H1 (cell line): Measurements from ENCODE around the gene UBE2I. TPM values are rescaled to one million over a fixed set of nuclear protein-coding genes. Genes with fewer than 3 reads are reported as not detected.

Source experiments
- CTCF ChIA-PET: fragments of 300-600 bp; sonication (Branson Sonifier 250); formaldehyde crosslinking; loops from one replicate; lab custom pipeline; 2021; ENCODE audit not compliant: partially characterized antibody; lab: Charles Lee
- POLR2A ChIA-PET: fragments of 300-600 bp; sonication (Branson Sonifier 250); formaldehyde crosslinking; loops from one replicate; lab custom pipeline; 2021; ENCODE audit warnings: inconsistent platforms; ENCODE audit not compliant: partially characterized antibody; lab: Charles Lee
- DNase-seq, 2 experiments: peaks; one replicate each; pipeline versions ENCODE4 v3.0.0 to v3.0.0-alpha.2; 2010 to 2022; ENCODE audit warnings: low spot score in 2 of 2, low read depth in 1 of 2, mixed read lengths in 1 of 2
- FAIRE-seq: peaks from 2 replicates; lab custom pipeline; 2011; peaks lifted over from hg19 to GRCh38; lab: Jason Lieb, UNC
- H2AFZ ChIP-seq: 2 replicates; pipeline ENCODE4 v1.8.1; 2012; ENCODE audit warnings: low read length, inconsistent platforms
- H2AK5ac ChIP-seq: 2 replicates; pipeline ENCODE4 v1.6.1; 2013; ENCODE audit warnings: low read depth, low read length
- H2BK120ac ChIP-seq: replicated peaks from 2 replicates; pipeline ENCODE3; 2013; ENCODE audit warnings: low read depth, low read length, inconsistent platforms
- H2BK12ac ChIP-seq: 2 replicates; pipeline ENCODE4 v1.6.1; 2013; ENCODE audit warnings: low read depth, low read length
- H2BK15ac ChIP-seq: 2 replicates; pipeline ENCODE4 v1.6.1; 2013; ENCODE audit warnings: low read length
- H2BK20ac ChIP-seq: 2 replicates; pipeline ENCODE4 v1.6.1; 2013; ENCODE audit warnings: low read length
- H2BK5ac ChIP-seq: 2 replicates; pipeline ENCODE4 v1.6.1; 2013; ENCODE audit warnings: low read depth, low read length
- H3K14ac ChIP-seq: 2 replicates; pipeline ENCODE4 v1.6.1; 2013; ENCODE audit warnings: inconsistent platforms; ENCODE audit not compliant: insufficient read length
- H3K18ac ChIP-seq: 2 replicates; pipeline ENCODE4 v1.6.1; 2013; ENCODE audit warnings: low read length; ENCODE audit errors: extremely low read depth
- H3K23ac ChIP-seq: 2 replicates; pipeline ENCODE4 v1.6.1; 2013; ENCODE audit warnings: inconsistent platforms; ENCODE audit not compliant: insufficient read length
- H3K23me2 ChIP-seq: 2 replicates; pipeline ENCODE4 v1.6.1; 2013; ENCODE audit warnings: low read depth, low read length
- H3K27ac ChIP-seq: 2 replicates; pipeline ENCODE4 v1.6.1; 2011; ENCODE audit warnings: low read depth, low read length, inconsistent platforms
- H3K27me3 ChIP-seq, 4 experiments: replicated peaks in 1 of 4; 1 replicate in 1 of 4; 2 replicates in 3 of 4; pipeline versions ENCODE4 v1.6.1 to v1.8.1; 2011 to 2013; ENCODE audit warnings: low read length in 3 of 4, mild to moderate bottlenecking in 3 of 4, inconsistent platforms in 2 of 4, mixed read lengths in 2 of 4, moderate library complexity in 1 of 4; ENCODE audit not compliant: control insufficient read depth in 3 of 4, insufficient read depth in 3 of 4; ENCODE audit errors: extremely low read depth in 1 of 4
- H3K36me3 ChIP-seq, 4 experiments: 2 replicates each; pipeline versions ENCODE4 v1.6.1 to v1.8.1; 2011 to 2013; ENCODE audit warnings: mild to moderate bottlenecking in 4 of 4, low read length in 3 of 4, moderate library complexity in 2 of 4, control low read depth in 1 of 4, inconsistent platforms in 1 of 4; ENCODE audit not compliant: insufficient read depth in 4 of 4, control insufficient read depth in 2 of 4
- H3K4ac ChIP-seq: replicated peaks from 2 replicates; pipeline ENCODE3; 2013; ENCODE audit warnings: low read length, low read depth, mixed read lengths, inconsistent platforms; ENCODE audit not compliant: insufficient read length
- H3K4me1 ChIP-seq, 4 experiments: replicated peaks in 1 of 4; 1 replicate in 1 of 4; 2 replicates in 3 of 4; pipeline versions ENCODE4 v1.6.1 to v1.8.1; 2011 to 2013; ENCODE audit warnings: low read length in 3 of 4, inconsistent platforms in 2 of 4, mixed read lengths in 1 of 4; ENCODE audit not compliant: insufficient read depth in 4 of 4, control insufficient read depth in 3 of 4
- H3K4me2 ChIP-seq, 2 experiments: 2 replicates each; pipeline versions ENCODE4 v1.6.1 to v1.8.1; 2011 to 2013; ENCODE audit warnings: low read depth in 2 of 2, low read length in 2 of 2, control low read depth in 1 of 2, inconsistent platforms in 1 of 2, mild to moderate bottlenecking in 1 of 2; ENCODE audit not compliant: insufficient read depth in 1 of 2
- H3K4me3 ChIP-seq, 4 experiments: fragments of 200-600, 300-600 bp in 1 of 4; sonication (generic), shearing (Covaris generic), sonication (Bioruptor Twin) in 1 of 4; 2 replicates each; pipeline versions ENCODE4 v1.5.1 to v1.8.1; 2011 to 2016; ENCODE audit warnings: low read length in 4 of 4, low read depth in 3 of 4, control low read depth in 2 of 4, inconsistent platforms in 2 of 4, mild to moderate bottlenecking in 2 of 4, mixed read lengths in 1 of 4, moderate library complexity in 1 of 4; ENCODE audit not compliant: insufficient read depth in 2 of 4; ENCODE audit errors: extremely low read depth in 1 of 4
- H3K56ac ChIP-seq: replicated peaks from 2 replicates; pipeline ENCODE3; 2013; ENCODE audit warnings: low read depth, mild to moderate bottlenecking, mixed read lengths, low read length, inconsistent platforms; ENCODE audit not compliant: insufficient read length
- H3K79me1 ChIP-seq: 2 replicates; pipeline ENCODE4 v1.6.1; 2013; ENCODE audit warnings: low read depth, low read length, control low read depth
- H3K79me2 ChIP-seq, 2 experiments: 2 replicates each; pipeline versions ENCODE4 v1.6.1 to v1.8.1; 2012 to 2013; ENCODE audit warnings: low read length in 2 of 2, mild to moderate bottlenecking in 2 of 2, inconsistent platforms in 1 of 2; ENCODE audit not compliant: insufficient read depth in 2 of 2, control insufficient read depth in 1 of 2
- H3K9ac ChIP-seq, 4 experiments: replicated peaks in 1 of 4; 1 replicate in 1 of 4; 2 replicates in 3 of 4; pipeline versions ENCODE4 v1.6.1 to v1.8.1; 2011 to 2013; ENCODE audit warnings: low read depth in 3 of 4, low read length in 3 of 4, control low read depth in 2 of 4, mild to moderate bottlenecking in 2 of 4, moderate library complexity in 2 of 4, inconsistent platforms in 1 of 4; ENCODE audit errors: extremely low read depth in 1 of 4
- H3K9me3 ChIP-seq, 2 experiments: 2 replicates each; pipeline versions ENCODE4 v1.6.1 to v1.8.1; 2012 to 2013; ENCODE audit warnings: mild to moderate bottlenecking in 2 of 2, moderate library complexity in 2 of 2, control low read depth in 1 of 2, inconsistent platforms in 1 of 2, low read depth in 1 of 2, low read length in 1 of 2, mixed read lengths in 1 of 2; ENCODE audit not compliant: insufficient read depth in 2 of 2
- H4K20me1 ChIP-seq, 2 experiments: replicated peaks in 1 of 2; 2 replicates each; pipeline versions ENCODE3 to v1.8.1; 2011 to 2013; ENCODE audit warnings: inconsistent platforms in 2 of 2, low read length in 2 of 2, mild to moderate bottlenecking in 1 of 2; ENCODE audit not compliant: insufficient read depth in 2 of 2, control insufficient read depth in 1 of 2
- H4K5ac ChIP-seq: 2 replicates; pipeline ENCODE4 v1.6.1; 2013; ENCODE audit warnings: low read length, low read depth, mixed read lengths, inconsistent platforms; ENCODE audit not compliant: insufficient read length
- H4K8ac ChIP-seq: 2 replicates; pipeline ENCODE4 v1.8.0; 2013; ENCODE audit warnings: mild to moderate bottlenecking, moderate library complexity, low read length, inconsistent platforms; ENCODE audit not compliant: insufficient read depth; ENCODE audit errors: extremely low read depth
- H4K91ac ChIP-seq: replicated peaks from 2 replicates; pipeline ENCODE3; 2013; ENCODE audit warnings: low read length, mixed read lengths, inconsistent platforms; ENCODE audit not compliant: insufficient read length
- CBX8 ChIP-seq: fragments of 300-800, 300-1000 bp; sonication (generic); IDR thresholded peaks from 2 replicates; pipeline ENCODE4 v1.7.1; 2016; ENCODE audit warnings: low read depth, low read length, borderline replicate concordance
- CREB1 ChIP-seq: IDR thresholded peaks from 2 replicates; pipeline ENCODE4 v1.6.1; 2012; ENCODE audit warnings: inconsistent platforms
- TAF7 ChIP-seq: optimal IDR thresholded peaks from 2 replicates; pipeline ENCODE3; 2011; ENCODE audit warnings: low read depth, mild to moderate bottlenecking, inconsistent platforms, low read length, moderate library complexity, borderline replicate concordance
- ZNF274 ChIP-seq: IDR thresholded peaks from 2 replicates; pipeline ENCODE4 v1.7.0; 2012; ENCODE audit warnings: low read length, borderline replicate concordance; ENCODE audit errors: extremely low read depth
- WGBS, 2 experiments: shearing (Covaris generic) in 1 of 2; methylation state at CpG; one replicate each; pipeline versions ENCODE4 v1.1.6 to v1.1.7; 2013 to 2015; ENCODE audit warnings: low lambda C conversion rate in 2 of 2, mixed read lengths in 2 of 2, inconsistent platforms in 1 of 2, low coverage in 1 of 2, missing lambda C conversion rate in 1 of 2; ENCODE audit not compliant: insufficient replicate concordance in 2 of 2, insufficient coverage in 1 of 2, insufficient read length in 1 of 2; ENCODE audit errors: extremely low coverage in 1 of 2, missing lambda C conversion rate in 1 of 2; 5-methylcytosine and 5-hydroxymethylcytosine counted together
- polyA plus RNA-seq, 7 experiments: library from polyadenylated mRNA; depleted of rRNA in 3 of 7; stranded (reverse) in 5 of 7; unstranded in 2 of 7; fragments of >200 nt in 5 of 7; fragments of 200-250 nt in 2 of 7; gene quantifications; 1 replicate in 5 of 7; 2 replicates in 1 of 7; 4 replicates in 1 of 7; pipeline versions ENCODE4 v1.2.1 to v1.2.3, GENCODE V29; 2011 to 2013; ENCODE audit warnings: missing spikeins in 2 of 7, mixed read lengths in 2 of 7
- total RNA-seq: library from RNA; stranded (reverse); fragmentation: NEBNext Ultra II Directional; extraction: Animal tissue kit (Norgen Biotek cat#: 25700); gene quantifications from 2 replicates; pipeline ENCODE4 v1.2.1, GENCODE V29; 2021

The UBE2I gene
- total and polyA plus RNA-seq, 2 of the 8 experiments (the other 6 are each of a cell fraction or from before 2014, with no cell fraction given), result 148 to 268 TPM

GRCh38 chr16:1315081-1316032, 5.9 kb downstream of the UBE2I start:
- peaks cover 13% of the 10 kb centered on the region for H3K79me1 ChIP-seq
- peaks cover 46 to 75% (median 62%) of the 10 kb centered on the region in 4 experiments for H3K36me3 ChIP-seq
- H3K4me1 ChIP-seq, result peaks cover 0 to 12% (median 5%) of the 10 kb centered on the region in 4 experiments; a peak in 5 of 7 replicates
- H2AK5ac ChIP-seq, result no peak overlapping the region
- peaks cover 57 to 68% of the 10 kb centered on the region in 2 experiments for H4K20me1 ChIP-seq
- no peak overlapping the region for H3K4me2 ChIP-seq
- DNase-seq, result no peak
- no peaks in the 10 kb centered on the region for H3K9me3 ChIP-seq
- H3K14ac ChIP-seq, result no peak overlapping the region
- no peak overlapping the region for H3K18ac ChIP-seq
- FAIRE-seq, result no peak
- H2BK12ac ChIP-seq, result no peak overlapping the region
- CTCF ChIA-PET, result interaction anchor here (0.7 to 2.1 kb wide), 12 partner anchors 9 to 65 kb away, joined by 3 to 9 read pairs (median 4); no protein-coding TSS in a partner anchor
- no peak overlapping the region for H2BK15ac ChIP-seq
- no peak overlapping the region for H2BK120ac ChIP-seq
- H4K5ac ChIP-seq, result no peak overlapping the region
- H2BK20ac ChIP-seq, result no peak overlapping the region
- no peak overlapping the region for H3K4me3 ChIP-seq
- no peak overlapping the region for H2AFZ ChIP-seq
- H4K91ac ChIP-seq, result no peak overlapping the region
- H3K79me2 ChIP-seq, result peaks cover 31 to 70% of the 10 kb centered on the region in 2 experiments
- H3K27me3 ChIP-seq, result no peaks in the 10 kb centered on the region
- no peak overlapping the region for H3K56ac ChIP-seq
- no peak overlapping the region for H3K4ac ChIP-seq
- H4K8ac ChIP-seq, result no peak overlapping the region; the same call in 1 of the 2 replicates
- H3K9ac ChIP-seq, result no peak overlapping the region
- 82% methylated on average over 40 of the region's 46 CpGs; no CpG with 5 or more reads in 1 of the 2 experiments for WGBS, 2 experiments
- H2BK5ac ChIP-seq, result no peak overlapping the region
- no peak overlapping the region for H3K27ac ChIP-seq
- H3K23ac ChIP-seq, result no peak overlapping the region
- POLR2A ChIA-PET, result interaction anchor here (0.9 to 11.4 kb wide), 6 partner anchors 10 to 55 kb away, joined by 3 to 106 read pairs (median 4); no protein-coding TSS in a partner anchor
- peaks cover 9% of the 10 kb centered on the region for H3K23me2 ChIP-seq
- no peak for TF ChIP-seq CREB1
- TF ChIP-seq TAF7, result no peak
- TF ChIP-seq CBX8, result no peak
- TF ChIP-seq ZNF274, result no peak
